ENCODE results near the gene MPHOSPH9.

- no peak for TF ChIP-seq CTCF (IDR thresholded peaks at IDR 0.05)
- TF ChIP-seq ZFX (IDR thresholded peaks at IDR 0.05; ENCODE audit: borderline replicate concordance): no peak
Observed at GRCh38 chr12:123231931-123232330, 1.0 kb downstream of the MPHOSPH9 start.

Data from 22Rv1 (cell line).